Measurements from ENCODE around the gene TNNI3.

GRCh38 chr19:55146705-55147273, 10.7 kb downstream of the TNNI3 start:
- TF ChIP-seq, protein P1, sequence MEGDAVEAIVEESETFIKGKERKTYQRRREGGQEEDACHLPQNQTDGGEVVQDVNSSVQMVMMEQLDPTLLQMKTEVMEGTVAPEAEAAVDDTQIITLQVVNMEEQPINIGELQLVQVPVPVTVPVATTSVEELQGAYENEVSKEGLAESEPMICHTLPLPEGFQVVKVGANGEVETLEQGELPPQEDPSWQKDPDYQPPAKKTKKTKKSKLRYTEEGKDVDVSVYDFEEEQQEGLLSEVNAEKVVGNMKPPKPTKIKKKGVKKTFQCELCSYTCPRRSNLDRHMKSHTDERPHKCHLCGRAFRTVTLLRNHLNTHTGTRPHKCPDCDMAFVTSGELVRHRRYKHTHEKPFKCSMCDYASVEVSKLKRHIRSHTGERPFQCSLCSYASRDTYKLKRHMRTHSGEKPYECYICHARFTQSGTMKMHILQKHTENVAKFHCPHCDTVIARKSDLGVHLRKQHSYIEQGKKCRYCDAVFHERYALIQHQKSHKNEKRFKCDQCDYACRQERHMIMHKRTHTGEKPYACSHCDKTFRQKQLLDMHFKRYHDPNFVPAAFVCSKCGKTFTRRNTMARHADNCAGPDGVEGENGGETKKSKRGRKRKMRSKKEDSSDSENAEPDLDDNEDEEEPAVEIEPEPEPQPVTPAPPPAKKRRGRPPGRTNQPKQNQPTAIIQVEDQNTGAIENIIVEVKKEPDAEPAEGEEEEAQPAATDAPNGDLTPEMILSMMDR (IDR thresholded peaks at IDR 0.05), result no peak
- TF ChIP-seq POLR2AphosphoS5 (IDR thresholded peaks at IDR 0.05), result no peak
- TF ChIP-seq POLR2A (IDR thresholded peaks at IDR 0.05; ENCODE audit: low read depth), result no peak
- TF ChIP-seq EP300 (IDR thresholded peaks at IDR 0.05), result no peak

Measured in esophagus muscularis mucosa (tissue), 4 donors.